HG02678 (cell line): ENCODE measurements around the gene SPATA6L.

Experiments used
- ATAC-seq: cut with Tn5 transposase; IDR thresholded peaks from one replicate; pipeline ENCODE4 v1.9.1; 2021; ENCODE audit warnings: mild to moderate bottlenecking, moderate library complexity; ENCODE audit not compliant: unreplicated experiment

Gene SPATA6L

GRCh38 chr9:4558371-4558998, 107.8 kb downstream of the SPATA6L start:
- ATAC-seq = no peak

DNA sequence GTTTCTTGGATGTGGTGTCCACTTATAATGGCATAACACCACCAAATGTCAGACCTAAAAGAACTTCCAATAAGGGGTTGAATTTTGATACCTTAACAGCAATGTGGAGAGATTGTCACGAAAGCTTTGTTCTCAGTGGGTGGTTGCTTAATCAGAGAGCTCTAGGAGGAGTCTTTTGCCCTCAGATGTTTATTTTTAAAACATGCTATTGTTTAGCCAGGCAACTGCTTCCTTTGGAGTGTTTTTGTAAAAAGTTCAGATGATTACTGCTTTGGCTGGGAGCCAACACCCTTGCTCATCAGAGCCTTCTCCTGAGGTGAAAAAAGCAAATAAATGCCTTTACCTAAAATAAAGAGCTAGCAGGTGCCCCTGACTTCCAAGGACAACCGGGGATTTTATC, 111.0 kb downstream of the SPATA6L start:
- ATAC-seq = no peak

DNA sequence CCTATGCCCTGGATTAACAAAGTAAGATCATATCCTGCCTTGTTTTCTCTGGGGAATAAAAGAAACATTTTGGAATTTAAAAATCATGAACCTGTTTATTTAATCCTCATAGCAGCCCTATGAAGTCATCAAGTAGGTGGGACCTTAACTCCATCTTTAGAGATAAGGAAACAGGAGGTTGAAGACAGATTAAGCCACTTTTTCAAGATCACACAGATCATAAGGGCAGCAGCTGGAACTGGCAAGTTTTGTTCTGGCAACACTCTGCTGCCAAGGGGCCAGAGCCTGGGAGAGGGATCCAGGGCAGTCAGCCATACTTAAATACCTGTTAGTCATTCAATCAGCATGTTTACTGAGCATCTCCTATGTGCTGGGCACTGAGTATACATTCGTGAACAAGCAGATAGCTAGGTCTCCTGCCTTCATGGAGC, 112.3 kb downstream of the SPATA6L start:
- no peak for ATAC-seq

DNA sequence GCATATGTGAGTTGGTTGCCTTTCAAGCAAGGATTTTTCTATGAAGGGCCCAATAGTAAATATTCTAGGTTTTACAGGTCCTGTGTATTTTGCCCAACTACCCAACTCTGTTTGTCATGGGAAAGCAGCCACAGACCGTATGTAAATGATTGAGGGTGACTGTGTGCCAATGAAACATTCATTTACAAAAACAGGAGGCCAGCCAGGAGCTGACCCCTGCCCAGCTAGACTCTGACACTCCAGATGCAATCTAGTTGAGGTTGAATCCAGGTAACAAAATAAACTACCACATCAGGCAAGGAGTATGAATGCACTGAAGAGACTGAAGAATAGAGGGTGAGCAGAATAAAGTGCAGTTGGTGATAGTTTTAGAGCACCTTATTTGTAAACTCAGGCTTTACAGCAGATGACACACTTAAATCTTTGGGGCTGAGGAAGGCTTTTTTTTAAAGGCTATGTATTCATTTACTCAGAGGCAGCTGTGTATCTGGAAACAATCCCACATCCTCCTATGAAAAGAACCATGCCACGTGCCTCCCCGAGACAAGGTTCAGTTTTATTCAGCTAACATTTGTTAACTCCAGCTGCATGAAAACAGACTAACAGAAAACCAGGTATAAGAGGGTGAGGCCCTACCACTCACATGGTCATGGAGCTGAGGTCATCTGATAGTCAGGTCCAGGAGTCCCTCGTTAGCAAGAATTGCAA, 115.3 kb downstream of the SPATA6L start:
- ATAC-seq = no peak

DNA sequence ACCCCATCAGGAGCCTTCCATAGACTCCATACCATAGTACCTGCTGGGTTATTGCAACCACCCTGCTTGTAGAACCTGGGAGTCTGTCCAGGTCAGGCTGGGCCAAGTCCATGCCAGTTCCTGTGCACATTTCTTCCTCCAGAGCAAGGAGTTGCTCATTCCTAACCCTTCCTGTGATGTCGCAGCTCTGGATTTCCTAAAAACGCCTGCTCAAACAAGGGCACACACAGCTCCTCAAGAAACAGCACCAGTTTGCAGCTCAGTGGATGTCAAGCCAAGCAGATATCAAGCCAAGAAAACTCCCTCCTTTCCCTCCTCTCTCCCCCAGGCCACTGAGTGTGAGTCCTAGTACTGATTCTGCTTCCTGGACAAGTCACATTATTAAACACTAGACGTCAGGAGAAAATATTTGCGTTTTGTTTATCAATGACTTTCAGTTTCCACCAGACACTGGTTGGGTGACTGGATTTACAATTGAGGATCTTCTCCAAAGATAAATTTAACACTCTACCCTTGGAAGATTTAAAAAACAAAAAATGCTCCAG, 116.5 kb downstream of the SPATA6L start:
- no peak for ATAC-seq

DNA sequence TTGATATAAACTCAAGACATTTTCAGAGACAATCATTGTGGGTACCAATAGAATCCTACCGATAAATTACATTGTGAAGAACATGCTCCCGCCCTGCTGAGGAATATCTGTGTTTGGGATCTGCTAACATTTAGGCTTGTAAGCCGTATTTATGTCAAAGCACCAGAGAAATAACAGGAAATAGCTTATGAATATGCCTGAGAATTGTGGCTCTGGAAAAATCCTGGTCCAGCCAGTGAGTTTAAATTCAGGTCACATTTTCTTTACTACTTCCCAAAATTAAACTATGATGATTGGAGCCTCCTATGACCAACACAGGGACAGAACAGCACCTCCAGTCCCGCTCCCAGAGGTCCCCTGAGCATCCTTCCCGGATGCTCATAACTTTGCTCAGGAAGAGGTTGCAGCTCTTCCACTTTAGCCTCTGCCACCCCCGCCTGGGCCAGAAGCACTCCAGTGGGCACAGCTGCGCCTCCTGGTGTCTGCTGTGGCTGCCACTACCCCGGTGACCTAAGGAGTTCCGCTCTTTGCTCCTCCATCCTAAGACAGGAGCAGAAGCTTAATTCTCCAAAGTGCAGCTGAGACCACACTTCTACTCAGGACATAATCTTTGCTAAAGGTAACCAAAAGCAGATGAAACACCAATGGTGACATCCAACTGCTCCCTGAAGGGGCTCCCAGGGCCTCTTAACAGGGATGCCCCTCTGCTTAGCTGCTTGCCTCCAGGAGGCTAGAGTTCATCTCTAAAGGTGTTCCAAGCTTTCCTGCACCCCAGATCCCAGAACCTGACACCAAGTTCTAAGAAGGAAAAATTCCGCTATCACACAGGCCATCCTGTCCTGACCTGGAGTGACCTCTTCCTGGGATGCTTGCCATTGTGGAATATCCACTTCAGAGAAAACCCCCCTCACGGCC, 117.2 kb downstream of the SPATA6L start:
- no peak for ATAC-seq
